ENCODE measurements around the gene NSMF. TPM values are rescaled to one million over a fixed set of nuclear protein-coding genes. Genes with fewer than 3 reads are reported as not detected.

Gene NSMF
- polyA plus RNA-seq, 1 donor, result 33.4 TPM

DNA sequence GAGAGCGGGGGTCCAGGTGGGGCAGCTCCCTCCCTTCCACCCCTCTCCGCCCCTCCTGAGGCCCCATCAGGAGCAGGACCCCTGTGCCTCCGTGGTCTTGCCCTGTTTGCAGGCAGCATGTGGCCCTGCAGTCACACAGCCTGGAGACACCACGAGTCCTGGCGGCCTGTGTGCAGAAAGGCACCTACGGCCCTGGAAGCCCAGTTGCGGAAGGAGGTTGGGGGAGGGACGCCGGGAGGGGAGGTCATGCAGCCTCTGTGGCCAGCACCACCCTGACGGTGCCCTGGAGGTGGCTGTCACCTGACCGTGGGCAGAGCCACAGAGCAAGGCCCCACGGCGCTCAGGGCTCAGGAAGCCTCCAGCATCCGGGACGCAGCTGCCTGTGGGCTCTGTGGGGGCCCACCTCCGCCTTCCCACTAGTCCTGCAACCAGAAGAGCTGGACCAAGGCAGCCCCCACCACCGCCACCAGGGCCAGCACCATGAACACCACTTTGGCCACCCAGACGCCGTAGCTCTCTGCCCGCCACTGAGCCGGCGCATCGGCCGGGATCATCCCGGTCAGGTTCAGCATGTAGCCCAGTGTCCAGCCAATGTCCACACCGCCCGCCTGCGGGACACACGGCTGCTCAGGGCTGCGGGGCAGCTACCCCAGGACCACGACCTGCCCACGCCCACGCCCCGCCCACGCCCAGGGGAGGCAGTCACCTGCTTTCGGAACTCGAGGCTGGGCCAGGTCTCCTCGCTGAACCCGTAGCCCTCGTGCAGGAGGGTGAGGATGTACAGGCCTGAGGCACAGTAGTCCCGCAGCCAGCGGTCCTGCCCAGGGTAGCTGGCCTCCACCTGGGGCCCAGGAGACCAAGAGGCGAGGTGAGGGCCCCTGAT lies 24.4 kb downstream of the NSMF start:
- no peaks in the 10 kb centered on the region for H3K4me1 ChIP-seq (ENCODE audit: control insufficient read depth, insufficient read depth, low read length)
- WGBS (ENCODE audit: insufficient coverage, low lambda C conversion rate), result no CpG with 5 or more reads among the region's 43 CpGs
- H3K36me3 ChIP-seq (ENCODE audit: control insufficient read depth, insufficient read depth, low read length), result peaks cover 9% of the 10 kb centered on the region
- no peaks in the 10 kb centered on the region for H3K27me3 ChIP-seq (ENCODE audit: control insufficient read depth, insufficient read depth, low read length)
- peaks cover 2% of the 10 kb centered on the region for H3K9me3 ChIP-seq (ENCODE audit: control insufficient read depth, low read depth, low read length)
- H3K4me3 ChIP-seq (ENCODE audit: low read length), result no peak overlapping the region
- DNase-seq, result no peak
- no peak overlapping the region for H3K27ac ChIP-seq (ENCODE audit: low read length)

DNA sequence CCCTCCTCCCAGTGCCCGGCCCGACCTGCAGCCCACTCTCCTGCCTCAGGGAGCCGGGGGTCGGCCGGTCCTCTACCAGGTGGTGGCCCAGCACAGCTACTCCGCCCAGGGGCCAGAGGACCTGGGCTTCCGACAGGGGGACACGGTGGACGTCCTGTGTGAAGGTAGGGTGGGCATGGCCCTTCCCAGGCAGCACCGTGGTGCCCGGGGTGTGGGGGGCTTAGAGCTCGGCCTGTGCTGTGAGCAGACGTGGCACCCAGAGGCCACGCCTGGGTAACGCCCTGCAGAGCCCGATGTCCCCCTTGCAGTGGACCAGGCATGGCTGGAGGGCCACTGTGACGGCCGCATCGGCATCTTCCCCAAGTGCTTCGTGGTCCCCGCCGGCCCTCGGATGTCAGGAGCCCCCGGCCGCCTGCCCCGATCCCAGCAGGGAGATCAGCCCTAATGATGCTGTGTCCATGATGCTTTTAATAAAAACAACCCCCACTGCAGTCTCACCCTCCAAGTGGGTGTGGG lies 25.2 kb downstream of the NSMF start:
- DNase-seq, result no peak
- Histone ChIP-seq H3K4me1 (ENCODE audit: control insufficient read depth, insufficient read depth, low read length) (no peaks in the 10 kb centered on the region), H3K36me3 (ENCODE audit: control insufficient read depth, insufficient read depth, low read length) (peaks cover 9% of the 10 kb centered on the region), H3K27ac (ENCODE audit: low read length) (no peak overlapping the region), H3K27me3 (ENCODE audit: control insufficient read depth, insufficient read depth, low read length) (no peaks in the 10 kb centered on the region), H3K9me3 (ENCODE audit: control insufficient read depth, low read depth, low read length) (peaks cover 2% of the 10 kb centered on the region), H3K4me3 (ENCODE audit: low read length) (no peak overlapping the region)
- no CpG with 5 or more reads among the region's 26 CpGs for WGBS (ENCODE audit: insufficient coverage, low lambda C conversion rate)

- no CpG with 5 or more reads among the region's 19 CpGs for WGBS (ENCODE audit: insufficient coverage, low lambda C conversion rate)
- Histone ChIP-seq H3K27ac (ENCODE audit: low read length) (no peak overlapping the region), H3K4me1 (ENCODE audit: control insufficient read depth, insufficient read depth, low read length) (no peaks in the 10 kb centered on the region), H3K27me3 (ENCODE audit: control insufficient read depth, insufficient read depth, low read length) (no peaks in the 10 kb centered on the region), H3K4me3 (ENCODE audit: low read length) (no peak overlapping the region), H3K9me3 (ENCODE audit: control insufficient read depth, low read depth, low read length) (peaks cover 2% of the 10 kb centered on the region), H3K36me3 (ENCODE audit: control insufficient read depth, insufficient read depth, low read length) (peaks cover 9% of the 10 kb centered on the region)
- no peak for DNase-seq
Observed at GRCh38 chr9:137433349-137433915, 25.7 kb downstream of the NSMF start.

DNA sequence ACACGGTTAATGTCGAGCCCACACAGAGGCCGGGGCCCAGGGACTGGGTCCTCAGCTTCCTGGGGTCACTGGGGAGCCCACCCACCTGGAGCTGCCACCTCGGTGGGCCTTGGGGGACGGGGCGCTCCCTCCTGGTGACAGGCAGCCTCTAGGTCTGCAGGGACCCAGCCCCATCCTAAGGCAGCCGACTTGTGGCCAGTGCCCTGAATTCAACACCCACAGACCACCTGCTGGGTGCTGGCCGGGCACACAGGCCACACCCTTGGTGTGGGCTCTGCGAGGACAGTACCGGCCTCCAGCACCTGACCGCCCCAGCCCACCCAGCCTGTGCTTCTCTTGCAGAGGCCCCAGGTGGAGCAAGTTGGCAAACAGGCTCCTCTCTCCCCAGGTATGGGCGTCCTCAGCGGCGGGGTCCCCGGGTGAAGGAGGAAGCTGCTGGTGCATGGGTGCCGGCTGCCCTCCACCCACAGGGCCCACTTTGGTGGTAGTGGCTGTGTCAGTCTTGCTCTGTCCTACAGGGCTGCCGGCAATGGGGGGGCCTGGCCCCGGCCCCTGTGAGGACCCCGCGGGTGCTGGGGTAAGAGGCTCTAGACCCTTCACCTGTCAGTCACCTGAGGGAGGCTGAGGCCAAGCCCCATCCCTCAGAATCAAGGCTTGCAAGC lies 26.3 kb downstream of the NSMF start:
- Histone ChIP-seq H3K4me1 (ENCODE audit: control insufficient read depth, insufficient read depth, low read length) (no peaks in the 10 kb centered on the region), H3K4me3 (ENCODE audit: low read length) (no peak overlapping the region), H3K9me3 (ENCODE audit: control insufficient read depth, low read depth, low read length) (peaks cover 2% of the 10 kb centered on the region), H3K27me3 (ENCODE audit: control insufficient read depth, insufficient read depth, low read length) (no peaks in the 10 kb centered on the region), H3K36me3 (ENCODE audit: control insufficient read depth, insufficient read depth, low read length) (peaks cover 9% of the 10 kb centered on the region), H3K27ac (ENCODE audit: low read length) (no peak overlapping the region)
- no peak for DNase-seq
- no CpG with 5 or more reads among the region's 20 CpGs for WGBS (ENCODE audit: insufficient coverage, low lambda C conversion rate)

- no CpG with 5 or more reads among the region's 21 CpGs for WGBS (ENCODE audit: insufficient coverage, low lambda C conversion rate)
Observed at GRCh38 chr9:137431416-137431931, 27.7 kb downstream of the NSMF start.

GRCh38 chr9:137430723-137431415 lies 28.3 kb downstream of the NSMF start:
- peaks cover 9% of the 10 kb centered on the region for H3K36me3 ChIP-seq (ENCODE audit: control insufficient read depth, insufficient read depth, low read length)
- no peaks in the 10 kb centered on the region for H3K4me1 ChIP-seq (ENCODE audit: control insufficient read depth, insufficient read depth, low read length)
- no peak for DNase-seq
- H3K27ac ChIP-seq (ENCODE audit: low read length), result no peak overlapping the region
- H3K9me3 ChIP-seq (ENCODE audit: control insufficient read depth, low read depth, low read length), result peaks cover 2% of the 10 kb centered on the region
- no peak overlapping the region for H3K4me3 ChIP-seq (ENCODE audit: low read length)
- WGBS (ENCODE audit: insufficient coverage, low lambda C conversion rate), result no CpG with 5 or more reads among the region's 27 CpGs
- H3K27me3 ChIP-seq (ENCODE audit: control insufficient read depth, insufficient read depth, low read length), result no peaks in the 10 kb centered on the region

More at GRCh38 chr9:137431416-137431931, 27.7 kb downstream of the NSMF start:
- Histone ChIP-seq H3K4me3 (ENCODE audit: low read length) (no peak overlapping the region), H3K27me3 (ENCODE audit: control insufficient read depth, insufficient read depth, low read length) (no peaks in the 10 kb centered on the region), H3K27ac (ENCODE audit: low read length) (no peak overlapping the region), H3K4me1 (ENCODE audit: control insufficient read depth, insufficient read depth, low read length) (no peaks in the 10 kb centered on the region), H3K36me3 (ENCODE audit: control insufficient read depth, insufficient read depth, low read length) (peaks cover 9% of the 10 kb centered on the region), H3K9me3 (ENCODE audit: control insufficient read depth, low read depth, low read length) (peaks cover 2% of the 10 kb centered on the region)
- DNase-seq, result no peak

DNA sequence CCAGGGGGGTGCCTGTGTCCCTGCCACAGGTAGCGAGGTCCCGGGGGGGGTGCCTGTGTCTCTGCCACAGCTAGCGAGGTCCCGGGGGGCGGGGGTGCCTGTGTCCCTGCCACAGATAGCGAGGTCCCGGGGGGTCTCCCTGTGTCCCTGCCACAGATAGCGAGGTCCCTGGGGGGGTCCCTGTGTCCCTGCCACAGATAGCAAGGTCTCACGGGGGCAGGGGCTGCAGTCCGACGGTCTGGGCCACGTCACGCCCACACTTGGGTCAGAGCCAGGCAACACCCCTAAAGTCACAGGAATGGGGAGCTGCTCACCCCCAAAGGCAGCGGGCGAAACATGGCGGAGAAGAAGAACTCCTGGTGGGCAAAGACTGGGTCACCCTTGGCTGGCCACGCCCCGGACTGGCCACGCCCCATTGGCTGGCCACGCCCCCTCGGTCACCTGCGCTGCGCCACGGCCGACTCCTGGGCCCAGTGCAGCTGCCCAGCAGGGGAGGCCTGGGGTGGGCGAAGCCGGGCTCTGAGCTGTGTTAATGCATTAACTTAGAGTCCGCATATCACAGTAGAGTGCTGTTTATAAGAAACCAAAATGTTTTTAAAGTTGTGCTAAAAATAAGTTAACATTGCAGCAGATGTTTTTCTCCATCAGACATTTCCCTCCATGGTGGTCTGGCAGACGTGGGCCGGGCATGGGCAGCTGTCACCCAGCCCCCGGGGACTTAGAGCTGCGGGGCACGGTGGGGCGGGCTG lies 29.0 kb downstream of the NSMF start:
- H3K27me3 ChIP-seq (ENCODE audit: control insufficient read depth, insufficient read depth, low read length), result no peaks in the 10 kb centered on the region
- no peak for DNase-seq
- no peak overlapping the region for H3K27ac ChIP-seq (ENCODE audit: low read length)
- H3K36me3 ChIP-seq (ENCODE audit: control insufficient read depth, insufficient read depth, low read length), result peaks cover 9% of the 10 kb centered on the region
- no peaks in the 10 kb centered on the region for H3K9me3 ChIP-seq (ENCODE audit: control insufficient read depth, low read depth, low read length)
- no peak overlapping the region for H3K4me3 ChIP-seq (ENCODE audit: low read length)
- WGBS (ENCODE audit: insufficient coverage, low lambda C conversion rate), result no CpG with 5 or more reads among the region's 34 CpGs
- peaks cover 3% of the 10 kb centered on the region for H3K4me1 ChIP-seq (ENCODE audit: control insufficient read depth, insufficient read depth, low read length)

DNA sequence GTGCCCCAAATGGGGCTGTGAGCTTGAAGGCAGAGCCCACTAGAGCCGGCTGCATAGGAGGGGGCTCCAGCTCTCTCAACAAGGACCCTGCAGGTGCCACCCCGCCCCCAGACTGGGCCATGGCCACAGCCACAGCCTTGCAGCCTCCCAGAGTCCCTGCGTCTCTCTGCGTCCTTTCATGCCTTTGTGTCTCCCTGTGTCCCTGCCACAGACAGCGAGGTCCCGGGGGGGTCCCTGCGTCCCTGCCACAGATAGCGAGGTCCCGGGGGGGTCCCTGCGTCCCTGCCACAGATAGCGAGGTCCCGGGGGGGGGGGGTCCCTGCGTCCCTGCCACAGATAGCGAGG lies 29.6 kb downstream of the NSMF start:
- Histone ChIP-seq H3K4me1 (ENCODE audit: control insufficient read depth, insufficient read depth, low read length) (peaks cover 8% of the 10 kb centered on the region), H3K4me3 (ENCODE audit: low read length) (no peak overlapping the region), H3K36me3 (ENCODE audit: control insufficient read depth, insufficient read depth, low read length) (peaks cover 9% of the 10 kb centered on the region), H3K9me3 (ENCODE audit: control insufficient read depth, low read depth, low read length) (no peaks in the 10 kb centered on the region), H3K27ac (ENCODE audit: low read length) (no peak overlapping the region), H3K27me3 (ENCODE audit: control insufficient read depth, insufficient read depth, low read length) (no peaks in the 10 kb centered on the region)
- no CpG with 5 or more reads among the region's 14 CpGs for WGBS (ENCODE audit: insufficient coverage, low lambda C conversion rate)
- no peak for DNase-seq

DNA sequence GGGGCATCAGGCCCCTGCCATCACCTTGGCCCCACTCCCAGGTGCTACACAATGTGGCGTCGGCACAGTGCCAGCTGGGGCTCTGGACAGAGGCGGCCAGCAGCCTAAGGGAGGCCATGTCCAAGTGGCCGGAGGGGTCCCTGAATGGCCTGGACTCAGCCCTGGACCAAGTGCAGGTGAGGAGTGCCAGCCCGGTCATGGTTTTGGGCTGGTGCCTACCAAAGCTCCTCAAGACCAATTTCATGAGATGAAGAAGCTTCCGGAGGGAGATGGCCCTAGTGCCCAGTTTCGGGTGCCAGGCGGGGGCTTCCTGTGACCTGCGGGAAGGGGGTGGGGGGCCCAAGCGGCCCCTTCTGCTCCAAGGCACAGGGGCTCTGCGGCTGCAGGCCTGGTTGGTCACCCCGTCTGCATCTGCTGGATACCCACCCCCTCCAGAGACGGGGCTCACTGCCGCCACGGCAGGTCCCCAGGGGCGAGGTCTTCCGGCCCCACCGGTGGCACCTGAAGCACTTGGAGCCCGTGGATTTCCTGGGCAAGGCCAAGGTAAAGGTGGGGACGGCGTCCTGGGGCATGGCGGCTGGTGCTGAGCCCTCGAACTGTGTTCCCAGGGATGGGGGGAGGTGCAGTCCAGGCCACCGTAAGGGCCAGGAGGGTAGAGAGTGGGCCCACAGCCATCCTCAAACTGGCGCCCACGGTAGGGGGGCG lies 30.1 kb downstream of the NSMF start:
- peaks cover 8% of the 10 kb centered on the region for H3K4me1 ChIP-seq (ENCODE audit: control insufficient read depth, insufficient read depth, low read length)
- WGBS (ENCODE audit: insufficient coverage, low lambda C conversion rate), result no CpG with 5 or more reads among the region's 27 CpGs
- no peaks in the 10 kb centered on the region for H3K27me3 ChIP-seq (ENCODE audit: control insufficient read depth, insufficient read depth, low read length)
- H3K36me3 ChIP-seq (ENCODE audit: control insufficient read depth, insufficient read depth, low read length), result peaks cover 9% of the 10 kb centered on the region
- H3K27ac ChIP-seq (ENCODE audit: low read length), result no peak overlapping the region
- no peaks in the 10 kb centered on the region for H3K9me3 ChIP-seq (ENCODE audit: control insufficient read depth, low read depth, low read length)
- no peak for DNase-seq
- H3K4me3 ChIP-seq (ENCODE audit: low read length), result no peak overlapping the region

Measured in large intestine (tissue), 3 donors.